Aorta (tissue), 5 donors: Measurements from ENCODE around the gene SHISA2. TPM values are rescaled to one million over a fixed set of nuclear protein-coding genes. Genes with fewer than 3 reads are reported as not detected.

Source experiments
- ATAC-seq: fragments of 200-7000 bp; cut with Tn5 transposase; one replicate; pipeline ENCODE4 v1.9.1; 2022; ENCODE audit warnings: moderate library complexity; ENCODE audit not compliant: low FRiP score
- DNase-seq, 2 donors: peaks; one replicate each; pipeline ENCODE4 v3.0.0-alpha.2; 2020
- H3K27ac ChIP-seq, 2 donors: one replicate each; pipeline ENCODE4 v1.5.1; 2013; ENCODE audit warnings: low read length in 2 of 2, mild to moderate bottlenecking in 2 of 2, moderate library complexity in 2 of 2, control low read depth in 1 of 2, inconsistent platforms in 1 of 2, low read depth in 1 of 2
- H3K27me3 ChIP-seq, 2 donors: one replicate each; pipeline ENCODE4 v1.6.1; 2013; ENCODE audit warnings: control low read depth in 1 of 2, low read length in 1 of 2, mild to moderate bottlenecking in 1 of 2, moderate library complexity in 1 of 2; ENCODE audit not compliant: insufficient read depth in 2 of 2, control insufficient read depth in 1 of 2
- H3K36me3 ChIP-seq, 2 donors: one replicate each; pipeline ENCODE4 v1.6.1; 2013; ENCODE audit warnings: control low read depth in 1 of 2, low read length in 1 of 2, mild to moderate bottlenecking in 1 of 2; ENCODE audit not compliant: insufficient read depth in 2 of 2, control insufficient read depth in 1 of 2
- H3K4me1 ChIP-seq, 2 donors: one replicate each; pipeline ENCODE4 v1.6.1; 2013; ENCODE audit warnings: low read length in 2 of 2, control low read depth in 1 of 2, mild to moderate bottlenecking in 1 of 2, moderate library complexity in 1 of 2; ENCODE audit not compliant: insufficient read depth in 2 of 2, control insufficient read depth in 1 of 2
- H3K4me3 ChIP-seq, 2 donors: one replicate each; pipeline ENCODE4 v1.5.1; 2013; ENCODE audit warnings: low read length in 2 of 2, control low read depth in 1 of 2, mild to moderate bottlenecking in 1 of 2
- H3K9me3 ChIP-seq: one replicate; pipeline ENCODE4 v1.6.1; 2013; ENCODE audit warnings: mild to moderate bottlenecking, low read length; ENCODE audit not compliant: control insufficient read depth
- WGBS, 2 donors: extraction: QIAGEN DNeasy Blood & Tissue Kit; methylation state at CpG; one replicate each; pipeline ENCODE4 v1.1.7; 2013; 5-methylcytosine and 5-hydroxymethylcytosine counted together
- intact Hi-C, 2 donors: fragments of 100-400 bp; cut with DNase I; formaldehyde crosslinking; loops; one replicate each; pipeline versions ENCODE4 v1.14.2 to v1.15.0; 2022
- polyA plus RNA-seq, 2 donors: library from polyadenylated mRNA; stranded (reverse); fragments of 200-250 nt; gene quantifications; one replicate each; pipeline ENCODE4 v1.2.3, GENCODE V29; 2013
- total RNA-seq, 2 donors: library from RNA; stranded (reverse); fragmentation: NEBNext Ultra II Directional; extraction: Animal tissue kit (Norgen Biotek cat#: 25700); gene quantifications; one replicate each; pipeline ENCODE4 v1.2.1, GENCODE V29; 2021
- donor health status: healthy with polysubstance abuse.
- donor health status: Bipolar disorder and iron deficiency.
- donor health status: DM: no; HTN: no; CAD: no.
- donor health status: DM: no; HTN: no; CAD: no.
- donor health status: DM: yes; HTN: yes; CAD: no.

SHISA2 gene
- total and polyA plus RNA-seq, 4 donors = 0.19 to 0.66 TPM; not detected in 2

- Histone ChIP-seq H3K27me3 (no peaks in the 10 kb centered on the region), H3K36me3 (no peaks in the 10 kb centered on the region), H3K4me3 (no peak overlapping the region), H3K27ac (no peak overlapping the region), H3K4me1 (no peaks in the 10 kb centered on the region), H3K9me3 (no peaks in the 10 kb centered on the region)
- intact Hi-C loops = no loop called here
- no peak for DNase-seq
- 80 to 82% methylated on average over 12 of the region's 12 CpGs for WGBS, 2 donors
- no peak for ATAC-seq
Observed at GRCh38 chr13:26025196-26025595, 26.6 kb downstream of the SHISA2 start.

DNA sequence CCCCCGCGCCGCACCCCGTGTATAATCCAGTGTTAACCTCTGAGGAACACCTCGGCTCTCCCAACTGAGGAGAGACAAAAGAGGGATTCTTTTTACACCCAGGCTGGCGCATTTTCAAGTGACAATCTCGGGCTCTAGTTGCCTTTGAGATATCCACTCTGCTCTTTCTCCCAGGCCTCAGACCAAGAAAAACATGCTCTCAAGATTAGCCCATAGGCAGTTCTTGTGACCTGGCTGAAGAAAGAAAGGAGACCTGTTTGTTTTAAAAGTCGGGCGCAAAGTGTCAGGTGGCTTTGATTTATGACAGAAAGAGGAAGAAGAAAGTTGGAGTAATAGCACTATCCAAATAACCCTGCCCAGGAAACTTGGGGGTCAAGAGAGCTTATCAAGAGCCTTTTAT, 27.3 kb downstream of the SHISA2 start:
- intact Hi-C loops = no loop called here
- WGBS, 2 donors = 29 to 34% methylated on average over 9 of the region's 9 CpGs
- H3K4me3 ChIP-seq = no peak overlapping the region
- no peak overlapping the region for H3K27ac ChIP-seq
- DNase-seq = no peak
- H3K27me3 ChIP-seq = no peaks in the 10 kb centered on the region
- no peak for ATAC-seq
- no peaks in the 10 kb centered on the region for H3K36me3 ChIP-seq
- H3K9me3 ChIP-seq = no peaks in the 10 kb centered on the region
- no peaks in the 10 kb centered on the region for H3K4me1 ChIP-seq

GRCh38 chr13:26022538-26023292, 29.1 kb downstream of the SHISA2 start:
- intact Hi-C loops = no loop called here
- no peaks in the 10 kb centered on the region for H3K9me3 ChIP-seq
- no peak overlapping the region for H3K27ac ChIP-seq
- peak; percentile 74 for ATAC-seq
- peak; percentile 84 to 93 for DNase-seq
- no peaks in the 10 kb centered on the region for H3K27me3 ChIP-seq
- no peak overlapping the region for H3K4me3 ChIP-seq
- WGBS, 2 donors = 29 to 32% methylated on average over 13 of the region's 13 CpGs
- H3K36me3 ChIP-seq = no peaks in the 10 kb centered on the region
- H3K4me1 ChIP-seq = no peaks in the 10 kb centered on the region

GRCh38 chr13:26021956-26022355, 29.9 kb downstream of the SHISA2 start:
- Histone ChIP-seq H3K4me3 (no peak overlapping the region), H3K27ac (no peak overlapping the region), H3K27me3 (no peaks in the 10 kb centered on the region), H3K36me3 (no peaks in the 10 kb centered on the region), H3K9me3 (no peaks in the 10 kb centered on the region), H3K4me1 (no peaks in the 10 kb centered on the region)
- ATAC-seq (no peak), DNase-seq (no peak)
- 83 to 86% methylated on average over 3 of the region's 3 CpGs for WGBS, 2 donors
- intact Hi-C loops = no loop called here

GRCh38 chr13:26021516-26021915, 30.3 kb downstream of the SHISA2 start:
- Histone ChIP-seq H3K4me3 (no peak overlapping the region), H3K4me1 (no peaks in the 10 kb centered on the region), H3K27ac (no peak overlapping the region), H3K9me3 (no peaks in the 10 kb centered on the region), H3K36me3 (no peaks in the 10 kb centered on the region), H3K27me3 (no peaks in the 10 kb centered on the region)
- ATAC-seq (no peak), DNase-seq (no peak)
- intact Hi-C loops = no loop called here
- WGBS, 2 donors = 38 to 42% methylated on average over 2 of the region's 2 CpGs

DNA sequence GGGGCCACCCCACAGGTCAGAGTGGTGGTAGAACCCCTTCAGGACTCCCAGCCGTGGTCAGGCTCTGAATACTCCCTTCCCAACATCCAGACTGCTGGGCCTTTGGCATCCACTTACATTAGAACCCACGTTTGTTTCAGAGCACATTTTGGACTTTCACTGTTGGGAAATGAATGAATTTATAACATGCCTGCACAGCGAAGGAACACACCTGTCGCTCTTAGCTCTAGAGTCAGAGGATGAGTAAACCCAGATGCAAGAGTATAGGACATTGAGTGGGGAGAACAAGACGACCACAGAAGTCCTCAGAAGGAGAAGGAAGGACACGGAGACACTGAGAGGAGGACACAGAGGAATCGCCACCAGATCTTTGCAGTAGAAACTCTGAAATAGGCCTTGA, 30.9 kb downstream of the SHISA2 start:
- H3K27me3 ChIP-seq = no peaks in the 10 kb centered on the region
- no peaks in the 10 kb centered on the region for H3K4me1 ChIP-seq
- WGBS, 2 donors = 91 to 93% methylated on average over 7 of the region's 7 CpGs
- no peak overlapping the region for H3K27ac ChIP-seq
- intact Hi-C loops = no loop called here
- no peak overlapping the region for H3K4me3 ChIP-seq
- ATAC-seq = no peak
- no peaks in the 10 kb centered on the region for H3K9me3 ChIP-seq
- no peak for DNase-seq
- H3K36me3 ChIP-seq = no peaks in the 10 kb centered on the region

DNA sequence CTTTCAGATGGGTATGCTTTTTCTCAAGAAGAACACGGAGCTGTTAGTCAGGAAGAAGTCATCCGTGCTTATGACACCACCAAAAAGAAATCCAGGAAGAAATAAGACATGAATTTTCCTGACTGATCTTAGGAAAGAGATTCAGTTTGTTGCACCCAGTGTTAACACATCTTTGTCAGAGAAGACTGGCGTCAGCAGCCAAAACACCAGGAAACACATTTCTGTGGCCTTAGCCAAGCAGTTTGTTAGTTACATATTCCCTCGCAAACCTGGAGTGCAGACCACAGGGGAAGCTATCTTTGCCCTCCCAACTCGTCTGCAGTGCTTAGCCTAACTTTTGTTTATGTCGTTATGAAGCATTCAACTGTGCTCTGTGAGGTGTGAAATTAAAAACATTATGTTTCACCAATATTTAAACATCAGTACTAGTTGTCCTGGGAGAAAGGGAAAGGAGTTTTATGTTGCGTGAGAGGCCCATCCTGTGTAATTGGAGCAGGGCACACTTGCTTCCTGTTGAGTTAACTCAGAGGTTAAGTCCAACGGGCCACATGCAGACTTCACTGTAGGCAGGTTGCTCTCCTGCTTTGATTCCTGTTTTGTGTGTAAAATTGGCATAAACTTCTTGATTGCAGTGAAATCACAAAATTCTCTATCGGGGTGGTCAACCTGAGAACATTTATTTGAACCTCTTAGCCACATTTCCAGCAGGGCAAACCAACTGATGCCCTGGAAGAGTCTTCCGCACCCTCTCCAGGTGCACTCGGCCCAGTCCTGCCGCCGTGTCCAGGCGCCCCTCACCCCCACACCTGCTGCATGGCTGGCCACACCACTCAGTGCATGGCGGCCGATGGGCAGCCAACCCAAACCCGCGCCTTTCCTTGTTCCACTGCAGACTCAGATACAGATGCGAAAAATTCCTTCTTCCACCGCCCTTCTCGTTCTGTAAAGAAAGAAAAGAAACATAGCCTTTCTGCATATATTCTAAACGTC, 31.6 kb downstream of the SHISA2 start:
- H3K27me3 ChIP-seq = no peaks in the 10 kb centered on the region
- intact Hi-C loops = no loop called here
- WGBS, 2 donors = 91% methylated on average over 22 of the region's 22 CpGs
- no peaks in the 10 kb centered on the region for H3K9me3 ChIP-seq
- DNase-seq (no peak), ATAC-seq (no peak)
- H3K4me1 ChIP-seq = no peaks in the 10 kb centered on the region
- no peaks in the 10 kb centered on the region for H3K36me3 ChIP-seq
- H3K4me3 ChIP-seq = no peak overlapping the region
- no peak overlapping the region for H3K27ac ChIP-seq

DNA sequence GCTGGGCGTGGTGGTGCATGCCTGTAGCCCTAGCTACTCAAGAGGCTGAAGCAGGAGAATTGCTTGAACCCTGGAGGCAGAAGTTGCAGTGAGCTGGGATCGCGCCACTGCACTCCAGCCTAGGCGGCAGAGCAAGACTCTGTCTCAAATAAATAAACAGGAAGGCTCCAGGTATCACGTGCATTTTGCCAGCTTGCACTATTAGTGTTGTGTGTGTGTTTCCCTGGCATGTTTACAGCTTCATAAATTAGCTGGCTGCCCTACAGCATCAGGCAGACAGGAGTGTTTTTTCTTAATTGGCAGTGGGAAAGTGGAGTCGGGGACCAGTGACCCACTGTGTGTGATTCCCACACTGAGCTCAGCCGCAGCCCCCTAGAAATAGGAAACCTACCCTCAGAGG, 32.6 kb downstream of the SHISA2 start:
- intact Hi-C loops = no loop called here
- WGBS, 2 donors = 92 to 93% methylated on average over 7 of the region's 7 CpGs
- Histone ChIP-seq H3K27me3 (no peaks in the 10 kb centered on the region), H3K9me3 (no peaks in the 10 kb centered on the region), H3K27ac (no peak overlapping the region), H3K36me3 (no peaks in the 10 kb centered on the region), H3K4me3 (no peak overlapping the region), H3K4me1 (no peaks in the 10 kb centered on the region)
- no peak for DNase-seq
- ATAC-seq = no peak
